Measurements from ENCODE around the gene ABCG1.

- TF ChIP-seq, protein P1, sequence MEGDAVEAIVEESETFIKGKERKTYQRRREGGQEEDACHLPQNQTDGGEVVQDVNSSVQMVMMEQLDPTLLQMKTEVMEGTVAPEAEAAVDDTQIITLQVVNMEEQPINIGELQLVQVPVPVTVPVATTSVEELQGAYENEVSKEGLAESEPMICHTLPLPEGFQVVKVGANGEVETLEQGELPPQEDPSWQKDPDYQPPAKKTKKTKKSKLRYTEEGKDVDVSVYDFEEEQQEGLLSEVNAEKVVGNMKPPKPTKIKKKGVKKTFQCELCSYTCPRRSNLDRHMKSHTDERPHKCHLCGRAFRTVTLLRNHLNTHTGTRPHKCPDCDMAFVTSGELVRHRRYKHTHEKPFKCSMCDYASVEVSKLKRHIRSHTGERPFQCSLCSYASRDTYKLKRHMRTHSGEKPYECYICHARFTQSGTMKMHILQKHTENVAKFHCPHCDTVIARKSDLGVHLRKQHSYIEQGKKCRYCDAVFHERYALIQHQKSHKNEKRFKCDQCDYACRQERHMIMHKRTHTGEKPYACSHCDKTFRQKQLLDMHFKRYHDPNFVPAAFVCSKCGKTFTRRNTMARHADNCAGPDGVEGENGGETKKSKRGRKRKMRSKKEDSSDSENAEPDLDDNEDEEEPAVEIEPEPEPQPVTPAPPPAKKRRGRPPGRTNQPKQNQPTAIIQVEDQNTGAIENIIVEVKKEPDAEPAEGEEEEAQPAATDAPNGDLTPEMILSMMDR (conservative IDR thresholded peaks at IDR 0.05; ENCODE audit: low read length), result no peak
- TF ChIP-seq EZH2phosphoT487 (IDR thresholded peaks at IDR 0.05; ENCODE audit: borderline replicate concordance, low read depth, low read length), result no peak
Measured at GRCh38 chr21:42290505-42290904, 71.6 kb downstream of the ABCG1 start.
